Middle frontal gyrus (tissue), 1 donor: ENCODE measurements around the gene LRMDA.

Experiments used
- DNase-seq: peaks from one replicate; pipeline ENCODE4 v3.0.0-alpha.2; 2015; ENCODE audit warnings: low spot score; ENCODE audit errors: extremely low spot score

The LRMDA gene

DNA sequence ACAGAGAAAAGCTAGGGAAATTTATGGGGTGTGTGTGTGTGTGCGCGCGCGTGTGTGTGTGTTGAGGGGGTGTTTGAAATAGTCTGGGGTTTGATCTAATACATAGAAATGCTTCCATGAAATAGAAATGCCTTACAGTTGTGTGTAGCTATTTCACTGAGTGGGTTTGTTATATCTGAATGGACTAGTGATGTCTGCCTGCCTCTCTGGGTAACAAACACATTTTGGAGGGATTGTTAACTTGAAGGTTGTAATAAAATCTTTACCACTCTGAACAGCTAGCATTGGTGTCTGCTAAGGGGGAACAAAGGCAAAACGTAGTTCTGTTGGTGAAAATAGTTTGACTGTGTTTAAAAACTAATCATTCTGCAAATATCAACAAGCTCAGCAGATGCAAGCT lies 509.3 kb downstream of the LRMDA start:
- DNase-seq, result no peak

DNA sequence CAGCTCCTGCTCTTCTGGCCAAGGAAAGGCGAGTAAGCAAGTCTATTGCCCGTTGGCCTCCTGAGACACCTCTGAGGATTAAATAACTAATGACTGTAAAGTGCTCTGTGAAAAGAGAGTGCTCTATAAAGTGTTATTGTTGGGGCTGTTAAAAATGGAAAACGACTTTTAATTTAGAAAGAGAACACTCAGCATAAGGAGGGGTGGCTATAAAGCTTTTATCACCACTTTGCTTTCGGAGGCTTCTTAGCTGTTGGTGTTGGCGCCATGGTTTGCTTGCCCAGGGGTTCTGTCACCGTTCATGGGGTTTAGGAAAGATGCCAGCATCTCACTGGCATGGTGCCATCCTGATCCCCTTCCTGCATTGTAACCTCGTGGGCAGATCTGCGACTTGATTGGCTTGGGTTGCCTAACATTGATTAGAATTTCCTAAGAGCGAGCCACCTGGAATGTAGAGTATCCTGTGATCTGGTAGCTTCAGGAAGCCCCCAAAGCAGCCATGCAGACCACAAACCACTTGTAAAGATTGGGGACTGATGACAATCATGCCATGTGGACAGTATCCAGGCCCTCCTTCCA lies 509.9 kb downstream of the LRMDA start:
- DNase-seq, result no peak

DNA sequence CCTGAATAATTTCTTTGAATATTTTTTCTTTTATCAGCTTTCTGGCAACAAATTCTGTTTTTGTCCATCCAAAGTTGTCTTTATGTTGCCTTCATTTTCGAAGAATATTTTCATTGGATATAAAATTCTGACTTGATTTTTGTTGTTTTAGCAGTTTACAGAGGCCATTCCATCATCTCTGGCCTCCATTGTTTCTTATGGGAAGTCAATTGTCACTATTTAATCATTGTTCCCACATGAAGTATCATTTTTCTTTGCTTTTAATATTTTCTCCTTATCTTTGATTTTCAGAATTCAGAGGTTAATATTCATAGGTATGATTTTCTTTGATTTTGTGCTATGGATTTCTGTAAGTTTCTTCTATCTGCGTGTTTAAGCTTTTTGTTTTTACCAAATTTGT lies 512.6 kb downstream of the LRMDA start:
- DNase-seq, result no peak

DNA sequence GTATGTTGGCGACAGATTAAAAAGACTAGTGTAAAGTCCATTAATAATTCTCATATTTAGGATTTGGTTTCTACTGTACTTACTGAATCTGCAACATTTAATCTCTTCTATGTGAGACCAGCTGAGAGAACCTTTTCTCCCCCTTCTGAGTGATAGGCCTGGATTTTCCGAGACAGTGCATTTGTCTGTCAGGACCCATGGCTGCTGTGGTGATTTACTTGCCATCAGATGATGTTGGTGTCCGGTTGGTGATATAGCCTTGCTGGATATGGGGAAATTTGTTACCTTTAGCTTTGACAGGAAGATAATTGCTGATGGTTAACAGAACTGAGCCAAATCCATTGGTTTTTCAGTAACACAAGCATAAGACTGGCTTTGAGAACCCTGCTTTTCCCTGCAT lies 517.2 kb downstream of the LRMDA start:
- no peak for DNase-seq

DNA sequence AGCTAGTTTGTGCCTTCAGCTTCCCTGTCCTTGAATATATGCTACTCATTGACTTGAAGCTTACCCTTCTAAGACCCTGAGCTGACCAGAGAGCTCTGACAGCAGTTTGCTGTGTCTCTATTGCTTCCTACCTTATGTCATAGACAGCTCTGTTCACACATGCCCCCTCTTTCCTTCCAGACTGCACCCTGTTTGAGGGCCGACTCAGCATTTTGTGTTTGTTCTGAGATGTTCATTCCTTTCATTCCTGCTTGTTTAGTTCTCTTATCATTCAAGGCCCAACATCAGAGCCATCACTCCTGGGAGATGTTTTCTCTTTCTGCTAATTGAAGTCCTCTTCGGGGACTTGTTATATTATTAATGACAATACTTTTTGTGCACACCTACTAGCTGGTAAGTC lies 518.9 kb downstream of the LRMDA start:
- no peak for DNase-seq

DNA sequence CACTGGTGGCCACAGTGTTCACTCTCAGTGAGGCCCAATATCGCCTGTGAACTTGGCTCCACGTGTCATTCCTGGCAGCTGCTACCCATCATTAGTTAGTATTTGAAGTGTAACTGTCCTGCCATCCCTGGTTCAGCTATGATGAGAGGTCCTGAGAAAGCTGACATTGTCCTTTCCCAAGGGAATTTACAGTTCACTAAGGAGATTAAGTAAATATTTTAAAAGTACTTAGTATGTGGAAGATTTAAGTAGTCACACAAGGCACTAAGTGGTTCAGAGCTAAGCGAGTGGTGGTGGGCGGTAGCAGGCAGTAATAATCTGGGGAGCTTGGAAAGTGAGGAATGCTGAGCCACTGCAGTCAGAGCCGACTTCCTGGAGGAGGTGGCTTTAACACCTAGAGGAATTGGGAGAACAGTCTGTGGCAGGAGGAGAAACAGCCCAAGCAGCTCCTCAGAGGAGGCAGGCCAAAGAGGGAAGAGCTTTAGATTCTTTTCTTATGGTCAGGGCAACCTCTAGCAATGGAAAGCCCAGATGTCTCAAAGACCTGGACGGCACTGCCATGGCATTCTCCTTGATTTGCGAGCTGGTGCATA lies 519.7 kb downstream of the LRMDA start:
- DNase-seq, result no peak

DNA sequence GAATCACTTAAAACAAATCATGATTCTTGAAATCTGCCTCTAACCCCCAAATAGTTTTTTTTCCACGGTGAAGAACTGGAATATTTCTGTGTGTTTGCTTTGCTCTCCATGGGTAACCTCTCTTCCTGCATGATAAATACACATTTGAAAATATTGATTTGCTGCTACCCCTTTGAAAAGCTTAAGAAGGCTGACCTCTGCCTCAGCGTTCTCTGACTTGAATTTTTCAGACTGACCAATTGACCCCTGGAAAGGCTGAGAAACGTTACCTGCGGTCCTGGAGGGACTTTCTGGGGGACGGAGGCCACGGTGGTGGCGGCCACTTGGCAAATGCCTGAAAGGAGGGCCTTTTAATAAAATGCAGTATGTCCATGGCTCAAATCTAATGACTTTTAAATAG lies 520.2 kb downstream of the LRMDA start:
- no peak for DNase-seq

DNA sequence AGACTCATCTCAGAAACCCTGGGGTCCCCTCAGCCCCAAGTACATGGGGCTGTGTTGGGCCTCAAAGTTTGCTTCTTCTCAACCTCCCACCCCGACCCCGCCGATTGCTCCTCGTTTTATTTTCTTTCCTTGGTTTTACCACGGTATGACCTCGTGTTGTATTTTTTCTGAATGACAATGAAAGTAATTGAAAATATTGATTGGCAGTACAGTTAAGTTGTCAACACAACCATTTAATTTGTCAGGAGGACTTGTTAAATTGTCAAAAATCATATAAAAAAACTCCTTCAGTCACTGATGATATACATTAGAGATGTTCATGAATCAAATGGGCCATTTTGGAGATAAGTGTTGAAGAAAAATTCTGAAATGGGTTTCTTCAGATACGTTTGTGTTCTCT lies 520.7 kb downstream of the LRMDA start:
- DNase-seq, result no peak

DNA sequence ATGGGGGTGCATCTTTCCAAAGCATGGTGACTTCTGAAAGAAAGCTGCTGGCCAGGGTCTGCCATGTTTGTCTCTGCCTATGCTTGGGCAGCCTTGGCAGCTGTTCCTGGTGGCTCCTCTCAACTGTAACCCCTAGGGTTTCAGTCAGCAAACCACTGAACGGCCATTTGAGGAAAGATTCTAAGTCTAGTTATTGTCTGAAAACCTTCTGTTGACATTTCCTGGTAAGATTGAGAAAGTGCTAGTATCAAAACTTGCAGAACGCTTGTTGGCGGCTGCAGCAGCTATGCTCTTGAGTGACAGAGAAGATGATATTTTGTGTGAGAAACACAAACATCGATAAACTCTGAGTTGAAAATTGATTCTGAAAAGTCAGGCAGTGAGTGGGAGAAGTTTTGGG lies 523.1 kb downstream of the LRMDA start:
- no peak for DNase-seq

GRCh38 chr10:75955973-75956502 lies 524.6 kb downstream of the LRMDA start:
- no peak for DNase-seq

GRCh38 chr10:75956624-75957023 lies 525.2 kb downstream of the LRMDA start:
- DNase-seq, result no peak

- DNase-seq, result no peak
Measured at GRCh38 chr10:75957314-75958120, 526.1 kb downstream of the LRMDA start.

GRCh38 chr10:75959209-75959608 lies 527.8 kb downstream of the LRMDA start:
- no peak for DNase-seq

DNA sequence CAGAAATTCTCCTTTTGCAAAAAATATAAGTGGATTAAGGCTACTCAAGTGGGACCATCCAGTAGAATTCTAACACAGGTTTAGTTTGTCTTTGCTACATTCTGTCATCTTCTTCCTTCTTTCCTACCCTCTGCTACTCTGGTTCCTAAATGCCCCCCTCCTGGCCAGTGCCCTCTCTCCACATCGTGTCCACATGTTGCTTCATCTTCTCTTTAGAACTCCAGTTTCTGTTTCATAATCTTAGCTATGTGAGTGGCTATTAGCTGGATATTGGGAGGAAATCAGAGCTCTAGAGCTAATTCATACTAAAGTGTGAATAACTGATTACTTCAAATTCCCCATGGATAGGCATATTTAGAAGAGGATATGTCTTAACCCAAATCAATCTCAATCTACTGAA lies 528.5 kb downstream of the LRMDA start:
- DNase-seq, result no peak

DNA sequence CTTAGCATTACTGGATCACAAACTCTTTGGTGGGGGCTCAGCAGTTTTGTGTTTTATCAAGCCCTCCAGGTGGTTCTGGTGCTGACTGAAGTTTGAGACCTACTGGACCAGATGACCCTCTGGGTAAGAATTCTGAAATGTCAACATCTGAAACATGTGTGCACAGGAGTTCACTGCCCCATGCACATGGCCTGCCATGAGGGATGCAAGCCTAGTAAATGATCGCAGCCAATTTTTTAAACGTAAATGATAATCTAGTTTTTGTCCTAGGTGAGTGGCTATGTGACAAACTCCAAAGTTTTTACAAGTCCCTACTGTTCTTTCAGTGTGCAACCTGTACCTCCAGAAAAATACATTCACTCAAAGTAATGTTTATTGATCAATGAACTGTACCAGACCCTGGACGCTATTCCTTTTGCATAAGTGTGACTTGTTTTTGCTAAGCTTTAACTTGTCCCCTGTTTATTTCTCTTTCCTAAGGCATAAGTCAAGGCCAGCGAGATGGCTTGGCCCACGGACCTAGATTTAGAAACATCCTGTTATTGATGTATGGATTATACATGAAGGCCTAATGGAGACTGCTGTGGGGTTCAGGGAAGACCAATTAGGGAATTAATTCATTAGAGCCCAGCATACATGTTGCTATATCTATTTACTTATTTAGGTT lies 531.1 kb downstream of the LRMDA start:
- no peak for DNase-seq

DNA sequence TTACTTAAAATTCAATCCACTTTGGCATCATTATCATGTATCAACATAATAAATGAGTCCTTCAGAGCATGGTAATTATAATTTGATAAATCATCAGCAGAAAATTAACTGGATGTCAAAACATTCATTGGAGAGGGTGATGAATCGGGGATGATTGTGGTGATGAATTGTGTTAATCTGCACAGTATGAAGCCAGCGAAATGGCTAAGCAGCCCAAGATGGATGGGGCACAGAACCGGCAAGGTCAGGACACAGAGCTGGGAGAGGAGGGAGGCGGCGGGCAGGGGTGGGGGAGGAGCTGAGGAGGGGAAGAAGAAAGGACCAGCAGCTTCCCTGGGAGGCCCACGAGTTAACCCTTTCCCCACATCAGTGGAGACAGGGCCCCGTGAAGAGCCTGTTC lies 536.1 kb downstream of the LRMDA start:
- DNase-seq, result no peak

DNA sequence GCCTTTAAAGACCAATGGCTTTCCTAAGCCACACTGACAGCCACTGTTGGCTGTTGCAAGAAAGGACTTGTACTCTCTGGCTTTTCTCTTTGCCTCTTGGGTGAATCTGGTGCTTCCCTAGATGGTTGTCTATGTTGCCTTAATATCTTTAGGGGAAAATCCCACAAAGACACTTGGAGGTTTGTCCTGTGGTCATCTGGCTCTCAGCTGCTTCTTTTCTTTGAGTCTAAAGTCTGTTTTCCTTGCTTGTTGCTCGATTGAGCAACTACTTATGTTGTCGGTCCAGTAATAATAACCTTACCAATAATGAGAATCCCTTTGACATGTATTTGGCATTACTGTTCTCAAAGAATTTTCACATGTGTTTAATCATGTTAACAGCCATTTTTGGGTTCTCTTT lies 537.6 kb downstream of the LRMDA start:
- DNase-seq, result no peak

- no peak for DNase-seq
Measured at GRCh38 chr10:75971402-75972211, 540.2 kb downstream of the LRMDA start.

- DNase-seq, result no peak
Measured at GRCh38 chr10:75972491-75973276, 541.3 kb downstream of the LRMDA start.

DNA sequence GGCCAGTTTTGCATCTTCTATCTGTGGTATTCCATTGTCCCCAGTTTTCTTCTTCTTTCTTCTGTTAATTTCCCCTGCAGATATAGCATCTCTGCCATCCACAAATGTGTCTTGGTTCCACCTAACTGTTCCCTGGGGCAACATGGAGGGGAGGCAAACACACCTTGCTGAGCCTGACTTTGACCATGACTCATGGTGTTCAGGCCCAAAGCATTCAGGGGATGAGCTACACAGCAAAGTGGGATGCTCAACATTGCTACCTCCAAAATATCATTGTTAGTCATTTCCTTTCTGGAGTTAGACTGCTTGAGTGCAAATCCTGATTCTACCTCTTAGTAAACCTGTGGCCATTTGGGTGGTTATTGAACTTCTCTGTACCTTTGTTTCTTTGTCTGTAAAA lies 542.7 kb downstream of the LRMDA start:
- DNase-seq, result no peak
